Measurements from ENCODE around the gene MYOCOS.

GRCh38 chr1:171581766-171582165, 40.3 kb upstream of the MYOCOS start:
- no peak for TF ChIP-seq POLR2A (IDR thresholded peaks at IDR 0.05)
- TF ChIP-seq CTCF (IDR thresholded peaks at IDR 0.05): no peak
